Gastroesophageal sphincter (tissue), 4 donors: ENCODE results near the gene CUX1. TPM values are rescaled to one million over a fixed set of nuclear protein-coding genes. Genes with fewer than 3 reads are reported as not detected.

ENCODE experiments used
- ATAC-seq: fragments of 150-250 bp; one replicate; pipeline ENCODE4 v1.9.1; 2016; ENCODE audit warnings: mild to moderate bottlenecking, moderate library complexity
- H3K27ac ChIP-seq, 4 donors: fragments of 200-600 bp; sonication (generic) in 3 of 4; 1 replicate in 3 of 4; 2 replicates in 1 of 4; pipeline ENCODE4 v1.5.1; 2016 to 2019
- H3K27me3 ChIP-seq: fragments of 200-600 bp; sonication (generic); one replicate; pipeline ENCODE4 v1.5.1; 2019
- H3K36me3 ChIP-seq, 2 donors: fragments of 200-600 bp; sonication (generic); one replicate each; pipeline ENCODE4 v1.5.1; 2019; ENCODE audit warnings: control low read depth in 1 of 2
- H3K4me1 ChIP-seq, 3 donors: fragments of 200-600 bp; sonication (generic); 1 replicate in 2 of 3; 2 replicates in 1 of 3; pipeline ENCODE4 v1.5.1; 2016 to 2019; ENCODE audit warnings: control low read depth in 2 of 3
- H3K4me3 ChIP-seq, 2 donors: fragments of 200-600 bp; sonication (generic); one replicate each; pipeline ENCODE4 v1.5.1; 2019; ENCODE audit warnings: mild to moderate bottlenecking in 1 of 2, moderate library complexity in 1 of 2
- H3K9me3 ChIP-seq, 3 donors: fragments of 200-600 bp; sonication (generic); one replicate each; pipeline ENCODE4 v1.5.1; 2017 to 2019; ENCODE audit warnings: control low read depth in 2 of 3
- CTCF ChIP-seq, 4 experiments: fragments of 200-600 bp in 2 of 4; fragments of 450-650 bp in 2 of 4; sonication (generic) in 1 of 4; IDR thresholded peaks; one replicate each; pipeline ENCODE4 v1.5.1; 2017 to 2019; ENCODE audit warnings: antibody characterized with exemption in 4 of 4, mild to moderate bottlenecking in 2 of 4, moderate library complexity in 2 of 4
- EP300 ChIP-seq: sonication (generic); formaldehyde crosslinking; IDR thresholded peaks from one replicate; pipeline ENCODE4 v1.6.1; 2017; ENCODE audit warnings: antibody characterized with exemption, mild to moderate bottlenecking
- POLR2A ChIP-seq, 2 donors: fragments of 450-650 bp; IDR thresholded peaks; one replicate each; pipeline ENCODE4 v1.6.1; 2017; ENCODE audit warnings: antibody characterized with exemption in 2 of 2, mild to moderate bottlenecking in 2 of 2, moderate library complexity in 1 of 2
- POLR2AphosphoS5 ChIP-seq: sonication (generic); formaldehyde crosslinking; IDR thresholded peaks from one replicate; pipeline ENCODE4 v1.6.1; 2017; ENCODE audit warnings: antibody characterized with exemption
- WGBS, 2 donors: methylation state at CpG; one replicate each; pipeline ENCODE4 v1.1.5; 2018; ENCODE audit warnings: low coverage in 1 of 2; 5-methylcytosine and 5-hydroxymethylcytosine counted together
- total RNA-seq, 4 donors: library from RNA; depleted of rRNA; stranded (reverse); fragments of >200 nt; gene quantifications; one replicate each; pipeline ENCODE4 v1.1.0, GENCODE V29; 2016

The CUX1 gene
- total RNA-seq, 4 donors from 2014 or later, result 84.4 to 134 (median 110) TPM

- H3K27me3 ChIP-seq, result no peaks in the 10 kb centered on the region
- peak; percentile 34 for ATAC-seq
- 80 to 91% methylated on average over 1 to 3 of the region's 9 CpGs for WGBS, 2 donors
These were observed 246.3 kb downstream of the CUX1 start for GRCh38 chr7:102063690-102064180.

GRCh38 chr7:102064361-102065025 is 247.1 kb downstream of the CUX1 start:
- no peak overlapping the region for H3K27ac ChIP-seq
- no peak overlapping the region for H3K4me3 ChIP-seq
- no peaks in the 10 kb centered on the region for H3K9me3 ChIP-seq
- no peaks in the 10 kb centered on the region for H3K27me3 ChIP-seq
- 44 to 52% methylated on average over 2 to 8 of the region's 12 CpGs for WGBS, 2 donors
- peak; percentile 14 for ATAC-seq
- TF ChIP-seq CTCF (IDR thresholded peaks at IDR 0.05), result no peak
- no peak for TF ChIP-seq POLR2AphosphoS5
- TF ChIP-seq POLR2A (IDR thresholded peaks at IDR 0.05), result no peak
- no peak for TF ChIP-seq EP300
- H3K4me1 ChIP-seq, result peaks cover 0 to 16% (median 0%) of the 10 kb centered on the region in 3 donors
- H3K36me3 ChIP-seq, result no peaks in the 10 kb centered on the region

More at GRCh38 chr7:102063690-102064180, 246.3 kb downstream of the CUX1 start:
- H3K27ac ChIP-seq, result no peak overlapping the region
- no peaks in the 10 kb centered on the region for H3K9me3 ChIP-seq
- H3K4me3 ChIP-seq, result no peak overlapping the region
- H3K36me3 ChIP-seq, result no peaks in the 10 kb centered on the region
- TF ChIP-seq CTCF (IDR thresholded peaks at IDR 0.05) (no peak), POLR2AphosphoS5 (no peak), POLR2A (IDR thresholded peaks at IDR 0.05) (no peak), EP300 (no peak)
- peaks cover 0 to 16% (median 0%) of the 10 kb centered on the region in 3 donors for H3K4me1 ChIP-seq

- no peaks in the 10 kb centered on the region for H3K27me3 ChIP-seq
- TF ChIP-seq POLR2A (IDR thresholded peaks at IDR 0.05) (no peak), CTCF (IDR thresholded peaks at IDR 0.05) (no peak)
- ATAC-seq, result no peak
- H3K27ac ChIP-seq, result no peak overlapping the region
- H3K4me1 ChIP-seq, result peaks cover 0 to 16% (median 0%) of the 10 kb centered on the region in 3 donors
- H3K9me3 ChIP-seq, result no peaks in the 10 kb centered on the region
- peaks cover 0 to 3% of the 10 kb centered on the region in 2 donors for H3K36me3 ChIP-seq
- H3K4me3 ChIP-seq, result no peak overlapping the region
- WGBS, 2 donors, result 90 to 98% methylated on average over 5 to 6 of the region's 6 CpGs
These were observed 247.8 kb downstream of the CUX1 start for GRCh38 chr7:102065226-102065625.

GRCh38 chr7:102066476-102066875 is 249.1 kb downstream of the CUX1 start:
- WGBS, 2 donors, result 80 to 83% methylated on average over 1 of the region's 9 CpGs
- no peak overlapping the region for H3K4me3 ChIP-seq
- H3K4me1 ChIP-seq, result peaks cover 0 to 16% (median 0%) of the 10 kb centered on the region in 3 donors
- no peaks in the 10 kb centered on the region for H3K27me3 ChIP-seq
- peaks cover 0 to 16% of the 10 kb centered on the region in 2 donors for H3K36me3 ChIP-seq
- ATAC-seq, result no peak
- no peak for TF ChIP-seq POLR2AphosphoS5
- TF ChIP-seq CTCF (IDR thresholded peaks at IDR 0.05), result no peak
- no peak for TF ChIP-seq EP300
- TF ChIP-seq POLR2A (IDR thresholded peaks at IDR 0.05), result no peak
- H3K27ac ChIP-seq, result no peak overlapping the region
- H3K9me3 ChIP-seq, result no peaks in the 10 kb centered on the region

GRCh38 chr7:102068846-102069245 is 251.4 kb downstream of the CUX1 start:
- no peaks in the 10 kb centered on the region for H3K27me3 ChIP-seq
- WGBS, 2 donors, result 90 to 98% methylated on average over 6 to 14 of the region's 14 CpGs
- peaks cover 0 to 26% of the 10 kb centered on the region in 2 donors for H3K36me3 ChIP-seq
- H3K4me3 ChIP-seq, result no peak overlapping the region
- H3K4me1 ChIP-seq, result peaks cover 0 to 11% (median 0%) of the 10 kb centered on the region in 3 donors
- no peak for ATAC-seq
- H3K27ac ChIP-seq, result no peak overlapping the region
- TF ChIP-seq EP300 (no peak), CTCF (IDR thresholded peaks at IDR 0.05) (no peak), POLR2A (IDR thresholded peaks at IDR 0.05) (no peak), POLR2AphosphoS5 (no peak)
- no peaks in the 10 kb centered on the region for H3K9me3 ChIP-seq
